NCI-H510A (cell line): ENCODE results near the gene UGT2A2.
"Not testable (repeated sequence)": the region's sequence is repeated elsewhere in the genome, so short reads cannot be mapped to it uniquely, and the experiment has no call there.

Experiments used
- DNase-seq: peaks from one replicate; lab custom pipeline; 2025; lab: John Stamatoyannopoulos, UW

Gene UGT2A2

GRCh38 chr4:69639542-69639941 lies at the start of gene UGT2A2:
Gene UGT2A2, minus strand, starts transcription at chr4:69639642. Its CDS starts 2 bp downstream, at chr4:69639640.
- DNase-seq, result no peak

GRCh38 chr4:69684804-69685203 lies 45.4 kb upstream of the UGT2A2 start:
- DNase-seq, result no peak

GRCh38 chr4:69668680-69669079 lies 29.2 kb upstream of the UGT2A2 start:
- no peak for DNase-seq

- DNase-seq, result not testable (repeated sequence)
Observed at GRCh38 chr4:69664009-69664408, 24.6 kb upstream of the UGT2A2 start.

- DNase-seq, result not testable (repeated sequence)
Observed at GRCh38 chr4:69661130-69661803, 21.8 kb upstream of the UGT2A2 start.

- no peak for DNase-seq
Observed at GRCh38 chr4:69658133-69658532, 18.7 kb upstream of the UGT2A2 start.

- DNase-seq, result no peak
Observed at GRCh38 chr4:69656653-69657158, 17.3 kb upstream of the UGT2A2 start.

GRCh38 chr4:69653147-69653546 lies 13.7 kb upstream of the UGT2A2 start, which contains the start of gene UGT2A1:
Gene UGT2A1, minus strand, starts transcription at chr4:69653247. Its CDS starts 5,603 bp downstream, at chr4:69647644.
- DNase-seq, result no peak

- DNase-seq, result no peak
Observed at GRCh38 chr4:69650872-69651271, 11.4 kb upstream of the UGT2A2 start.

- DNase-seq, result no peak
Observed at GRCh38 chr4:69649629-69650028, 10.2 kb upstream of the UGT2A2 start.

- DNase-seq, result no peak
Observed at GRCh38 chr4:69649207-69649606, 9.8 kb upstream of the UGT2A2 start.

- DNase-seq, result no peak
Observed at GRCh38 chr4:69642961-69643360, 3.5 kb upstream of the UGT2A2 start.

- DNase-seq, result no peak
Observed at GRCh38 chr4:69640289-69640688, 847 bp upstream of the UGT2A2 start.

GRCh38 chr4:69617083-69617694 lies 22.3 kb downstream of the UGT2A2 start:
- no peak for DNase-seq

GRCh38 chr4:69610484-69610883 lies 29.0 kb downstream of the UGT2A2 start:
- no peak for DNase-seq

- no peak for DNase-seq
Observed at GRCh38 chr4:69601065-69601464, 38.4 kb downstream of the UGT2A2 start.

- no peak for DNase-seq
Observed at GRCh38 chr4:69600013-69600412, 39.4 kb downstream of the UGT2A2 start.

- DNase-seq, result no peak
Observed at GRCh38 chr4:69594382-69594781, 45.1 kb downstream of the UGT2A2 start.

- no peak for DNase-seq
Observed at GRCh38 chr4:69591364-69591763, 48.1 kb downstream of the UGT2A2 start.

- no peak for DNase-seq
Observed at GRCh38 chr4:69589884-69590283, 49.6 kb downstream of the UGT2A2 start.

- no peak for DNase-seq
Observed at GRCh38 chr4:69584135-69584534, 55.3 kb downstream of the UGT2A2 start.

GRCh38 chr4:69583543-69583942 lies 55.9 kb downstream of the UGT2A2 start:
- no peak for DNase-seq

- DNase-seq, result no peak
Observed at GRCh38 chr4:69577245-69577644, 62.2 kb downstream of the UGT2A2 start.
